ENCODE measurements around the gene ZNF43.

DNA sequence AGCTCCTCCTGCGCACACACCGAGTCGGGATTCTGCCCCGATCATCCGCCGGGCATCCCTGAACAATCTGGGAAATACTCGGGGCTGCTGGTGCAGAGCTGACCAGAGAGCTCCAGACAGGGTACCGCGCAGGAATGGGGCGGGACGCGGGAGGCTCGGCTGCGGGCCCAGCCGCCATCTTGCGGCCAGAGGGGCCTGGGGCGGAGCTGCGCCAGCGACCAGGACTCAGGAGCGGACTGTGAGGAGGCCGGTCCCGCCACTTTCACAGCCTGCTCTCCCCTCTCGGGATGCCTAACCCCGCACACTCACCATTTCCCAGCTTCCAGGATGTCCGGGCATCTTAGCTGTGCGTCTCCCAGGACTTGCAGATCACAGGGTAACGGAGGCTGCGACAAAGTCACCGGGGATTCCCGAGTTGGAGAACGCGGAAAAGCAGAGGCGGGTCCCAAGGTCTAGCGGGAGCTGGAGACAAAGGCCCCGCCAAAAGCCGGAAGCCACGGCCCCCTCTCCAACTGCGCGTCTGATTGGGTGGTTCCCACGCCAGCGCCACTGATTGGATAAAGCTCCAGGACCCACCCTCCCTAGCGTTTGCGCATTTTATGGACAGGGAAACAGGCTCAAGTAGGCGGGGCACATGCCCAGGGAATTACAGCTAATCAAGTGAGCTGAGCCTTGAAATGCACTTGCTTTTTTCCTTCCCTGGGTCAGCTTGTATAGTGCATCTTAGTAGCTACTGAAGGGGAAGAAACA is 15.8 kb upstream of the ZNF43 start:
- TF ChIP-seq POLR2A (IDR thresholded peaks at IDR 0.05; ENCODE audit: control extremely low read depth in 1 of 2, low read depth in 2 of 2, low read length in 2 of 2) (peak; percentile 93 to 99), KDM4A (IDR thresholded peaks at IDR 0.05; ENCODE audit: low read depth, low read length, severe bottlenecking) (peak; percentile 57), EGR1 (IDR thresholded peaks at IDR 0.05; ENCODE audit: borderline replicate concordance, low read depth, low read length) (no peak), SUZ12 (IDR thresholded peaks at IDR 0.05; ENCODE audit: low read length) (no peak), TCF12 (IDR thresholded peaks at IDR 0.05; ENCODE audit: low read depth, low read length) (no peak)
- TF ChIP-seq, protein P1, sequence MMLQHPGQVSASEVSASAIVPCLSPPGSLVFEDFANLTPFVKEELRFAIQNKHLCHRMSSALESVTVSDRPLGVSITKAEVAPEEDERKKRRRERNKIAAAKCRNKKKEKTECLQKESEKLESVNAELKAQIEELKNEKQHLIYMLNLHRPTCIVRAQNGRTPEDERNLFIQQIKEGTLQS (IDR thresholded peaks at IDR 0.05; ENCODE audit: insufficient read depth, low read depth, low read length) = no peak
- TF ChIP-seq, protein P2, sequence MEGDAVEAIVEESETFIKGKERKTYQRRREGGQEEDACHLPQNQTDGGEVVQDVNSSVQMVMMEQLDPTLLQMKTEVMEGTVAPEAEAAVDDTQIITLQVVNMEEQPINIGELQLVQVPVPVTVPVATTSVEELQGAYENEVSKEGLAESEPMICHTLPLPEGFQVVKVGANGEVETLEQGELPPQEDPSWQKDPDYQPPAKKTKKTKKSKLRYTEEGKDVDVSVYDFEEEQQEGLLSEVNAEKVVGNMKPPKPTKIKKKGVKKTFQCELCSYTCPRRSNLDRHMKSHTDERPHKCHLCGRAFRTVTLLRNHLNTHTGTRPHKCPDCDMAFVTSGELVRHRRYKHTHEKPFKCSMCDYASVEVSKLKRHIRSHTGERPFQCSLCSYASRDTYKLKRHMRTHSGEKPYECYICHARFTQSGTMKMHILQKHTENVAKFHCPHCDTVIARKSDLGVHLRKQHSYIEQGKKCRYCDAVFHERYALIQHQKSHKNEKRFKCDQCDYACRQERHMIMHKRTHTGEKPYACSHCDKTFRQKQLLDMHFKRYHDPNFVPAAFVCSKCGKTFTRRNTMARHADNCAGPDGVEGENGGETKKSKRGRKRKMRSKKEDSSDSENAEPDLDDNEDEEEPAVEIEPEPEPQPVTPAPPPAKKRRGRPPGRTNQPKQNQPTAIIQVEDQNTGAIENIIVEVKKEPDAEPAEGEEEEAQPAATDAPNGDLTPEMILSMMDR (IDR thresholded peaks at IDR 0.05; ENCODE audit: control extremely low read depth in 1 of 3, insufficient read depth in 1 of 3, low read depth in 1 of 3, low read length in 3 of 3) = peak in 1 of 3 experiments; percentile 17; a peak in 1 of 4 replicates
